IMR-90 (cell line): ENCODE results near the gene ASTN2. TPM values are rescaled to one million over a fixed set of nuclear protein-coding genes. Genes with fewer than 3 reads are reported as not detected.

ENCODE experiments used
- ATAC-seq: fragments of 200-7000 bp; cut with Tn5 transposase; 2 replicates; pipeline ENCODE4 v1.9.1; 2020; ENCODE audit warnings: low read depth, mild to moderate bottlenecking, moderate library complexity
- BruUV-seq: library from RNA; stranded (reverse); fragments of 400-500 nt; replicated peaks from 2 replicates; lab custom pipeline; 2021; lab: Mats Ljungman, UMichigan
- CTCF ChIA-PET: fragments of 300-600 bp; formaldehyde crosslinking; extraction: SDS; loops from one replicate; lab custom pipeline; 2021; ENCODE audit warnings: antibody characterized with exemption; lab: Yijun Ruan, JAX
- POLR2A ChIA-PET: fragments of 300-600 bp; sonication (Branson Sonifier 250); formaldehyde crosslinking; loops from one replicate; lab custom pipeline; 2022; ENCODE audit warnings: antibody characterized with exemption; ENCODE audit not compliant: unreplicated experiment; lab: Charles Lee
- DNase-seq: peaks from one replicate; pipeline ENCODE4 v3.0.0; 2013
- H2AFZ ChIP-seq: replicated peaks from 2 replicates; pipeline ENCODE3; 2013; ENCODE audit warnings: low read length, mild to moderate bottlenecking; ENCODE audit not compliant: poor library complexity
- H2AK5ac ChIP-seq: 2 replicates; pipeline ENCODE4 v1.6.1; 2013; ENCODE audit warnings: low read depth, low read length, inconsistent platforms
- H2AK9ac ChIP-seq: replicated peaks from 2 replicates; pipeline ENCODE3; 2013; ENCODE audit warnings: mild to moderate bottlenecking, low read depth, low read length, moderate library complexity; ENCODE audit not compliant: poor library complexity
- H2BK120ac ChIP-seq: 2 replicates; pipeline ENCODE4 v1.6.1; 2013; ENCODE audit warnings: low read depth, low read length, inconsistent platforms
- H2BK15ac ChIP-seq: 3 replicates; pipeline ENCODE4 v1.6.1; 2013; ENCODE audit warnings: low read depth, low read length, inconsistent platforms
- H2BK20ac ChIP-seq: 2 replicates; pipeline ENCODE4 v1.6.1; 2013; ENCODE audit warnings: low read depth, mild to moderate bottlenecking, inconsistent platforms, low read length, moderate library complexity
- H2BK5ac ChIP-seq: 2 replicates; pipeline ENCODE4 v1.6.1; 2013; ENCODE audit warnings: mild to moderate bottlenecking, low read depth, low read length, inconsistent platforms; ENCODE audit not compliant: poor library complexity, severe bottlenecking
- H3K14ac ChIP-seq: replicated peaks from 2 replicates; pipeline ENCODE4 v1.6.1; 2013; ENCODE audit warnings: low read depth, low read length, inconsistent platforms
- H3K18ac ChIP-seq: 2 replicates; pipeline ENCODE4 v1.6.1; 2013; ENCODE audit warnings: low read depth, low read length, control low read depth
- H3K23ac ChIP-seq: 2 replicates; pipeline ENCODE4 v1.6.1; 2013; ENCODE audit warnings: low read depth, low read length, inconsistent platforms
- H3K27ac ChIP-seq: 2 replicates; pipeline ENCODE4 v1.5.1; 2013; ENCODE audit warnings: mild to moderate bottlenecking, control low read depth, low read length; ENCODE audit not compliant: insufficient read depth
- H3K27me3 ChIP-seq: 2 replicates; pipeline ENCODE4 v1.6.1; 2013; ENCODE audit warnings: low read length; ENCODE audit not compliant: control insufficient read depth, insufficient read depth
- H3K36me3 ChIP-seq: 2 replicates; pipeline ENCODE4 v1.6.1; 2013; ENCODE audit warnings: low read length, mixed read lengths; ENCODE audit not compliant: control insufficient read depth, insufficient read depth
- H3K4ac ChIP-seq: 2 replicates; pipeline ENCODE4 v1.6.1; 2013; ENCODE audit warnings: low read depth, low read length, inconsistent platforms
- H3K4me1 ChIP-seq: 2 replicates; pipeline ENCODE4 v1.6.1; 2013; ENCODE audit warnings: low read length, mixed read lengths; ENCODE audit not compliant: control insufficient read depth, insufficient read depth
- H3K4me2 ChIP-seq: 2 replicates; pipeline ENCODE4 v1.6.1; 2013; ENCODE audit warnings: low read depth, mild to moderate bottlenecking, control low read depth, low read length, moderate library complexity
- H3K4me3 ChIP-seq: 2 replicates; pipeline ENCODE4 v1.5.1; 2013; ENCODE audit warnings: low read depth, mild to moderate bottlenecking, control low read depth, low read length, moderate library complexity; ENCODE audit not compliant: insufficient read depth
- H3K56ac ChIP-seq: 2 replicates; pipeline ENCODE4 v1.6.1; 2013; ENCODE audit warnings: low read length, inconsistent platforms; ENCODE audit not compliant: insufficient read depth; ENCODE audit errors: extremely low read depth
- H3K79me1 ChIP-seq, 2 experiments: 2 replicates each; pipeline ENCODE4 v1.6.1; 2013; ENCODE audit warnings: low read length in 2 of 2, inconsistent platforms in 1 of 2, low read depth in 1 of 2
- H3K9ac ChIP-seq: 2 replicates; pipeline ENCODE4 v1.6.1; 2013; ENCODE audit warnings: low read depth, low read length, control low read depth
- H3K9me1 ChIP-seq: 2 replicates; pipeline ENCODE4 v1.6.1; 2013; ENCODE audit warnings: low read length, inconsistent platforms; ENCODE audit not compliant: insufficient read depth
- H3K9me3 ChIP-seq: 2 replicates; pipeline ENCODE4 v1.6.1; 2013; ENCODE audit warnings: low read length; ENCODE audit not compliant: control insufficient read depth, insufficient read depth
- H4K20me1 ChIP-seq: 2 replicates; pipeline ENCODE4 v1.6.1; 2013; ENCODE audit warnings: low read length, inconsistent platforms; ENCODE audit not compliant: insufficient read depth
- H4K5ac ChIP-seq: 2 replicates; pipeline ENCODE4 v1.6.1; 2013; ENCODE audit warnings: mild to moderate bottlenecking, low read depth, low read length, control low read depth
- H4K8ac ChIP-seq, 2 experiments: 2 replicates each; pipeline ENCODE4 v1.6.1; 2013; ENCODE audit warnings: low read depth in 2 of 2, low read length in 2 of 2, control low read depth in 1 of 2, inconsistent platforms in 1 of 2
- H4K91ac ChIP-seq: 2 replicates; pipeline ENCODE4 v1.6.1; 2013; ENCODE audit warnings: low read depth, low read length, inconsistent platforms; ENCODE audit not compliant: insufficient read depth
- CEBPB ChIP-seq: IDR thresholded peaks from 2 replicates; pipeline ENCODE4 v1.6.1; 2012; ENCODE audit warnings: low read depth, low read length, improper control_type of control experiment
- CHD1 ChIP-seq: IDR thresholded peaks from 2 replicates; pipeline ENCODE4 v1.6.1; 2012; ENCODE audit warnings: low read depth, low read length, improper control_type of control experiment
- CTCF ChIP-seq: conservative IDR thresholded peaks from 2 replicates; pipeline ENCODE4 v1.5.1; 2012; ENCODE audit warnings: mild to moderate bottlenecking, low read depth, low read length, improper control_type of control experiment
- ELK1 ChIP-seq: fragments of 150-350 bp; IDR thresholded peaks from 2 replicates; pipeline ENCODE4 v1.6.1; 2016; ENCODE audit warnings: low read depth, mild to moderate bottlenecking, low read length, moderate library complexity, borderline replicate concordance
- MAZ ChIP-seq: IDR thresholded peaks from 2 replicates; pipeline ENCODE4 v1.6.1; 2012; ENCODE audit warnings: low read depth, mild to moderate bottlenecking, low read length, improper control_type of control experiment, moderate library complexity, borderline replicate concordance
- MXI1 ChIP-seq: IDR thresholded peaks from 2 replicates; pipeline ENCODE4 v1.6.1; 2012; ENCODE audit warnings: low read depth, mild to moderate bottlenecking, low read length, moderate library complexity, borderline replicate concordance
- NFE2L2 ChIP-seq: fragments of 150-350 bp; IDR thresholded peaks from 2 replicates; pipeline ENCODE4 v1.6.1; 2016; ENCODE audit warnings: low read depth, mild to moderate bottlenecking, low read length
- POLR2A ChIP-seq: IDR thresholded peaks from 2 replicates; pipeline ENCODE4 v1.6.1; 2012; ENCODE audit warnings: mild to moderate bottlenecking, low read depth, low read length
- RAD21 ChIP-seq: IDR thresholded peaks from 2 replicates; pipeline ENCODE4 v1.6.1; 2012; ENCODE audit warnings: low read length, improper control_type of control experiment
- RCOR1 ChIP-seq: IDR thresholded peaks from 2 replicates; pipeline ENCODE4 v1.6.1; 2012; ENCODE audit warnings: mild to moderate bottlenecking, low read length, improper control_type of control experiment; ENCODE audit not compliant: insufficient replicate concordance
- RFX5 ChIP-seq: IDR thresholded peaks from 2 replicates; pipeline ENCODE4 v1.8.0; 2012; ENCODE audit warnings: low read depth, mild to moderate bottlenecking, low read length, moderate library complexity
- SMC3 ChIP-seq: fragments of 150-350 bp; IDR thresholded peaks from 2 replicates; pipeline ENCODE4 v1.6.1; 2016; ENCODE audit warnings: low read depth, mild to moderate bottlenecking, antibody characterized with exemption, low read length, moderate library complexity
- USF2 ChIP-seq: fragments of 150-350 bp; IDR thresholded peaks from 2 replicates; pipeline ENCODE4 v1.6.1; 2017; ENCODE audit warnings: mild to moderate bottlenecking, antibody characterized with exemption, low read length, low read depth
- WGBS, 2 experiments: methylation state at CpG; one replicate each; pipeline versions ENCODE4 v1.1.5 to v1.1.7; 2013; ENCODE audit warnings: missing lambda C conversion rate in 2 of 2; ENCODE audit not compliant: insufficient read length in 1 of 2; ENCODE audit errors: extremely low coverage in 2 of 2; 5-methylcytosine and 5-hydroxymethylcytosine counted together
- dilution Hi-C: fragments of 300-500 bp; cut with HindIII; formaldehyde crosslinking; loops from one replicate; pipeline ENCODE4 v1.14.3; 2018; ENCODE audit warnings: low sequenced_read_pairs; ENCODE audit not compliant: unreplicated experiment
- in situ Hi-C: fragments of 300-500 bp; cut with MboI; formaldehyde crosslinking; loops from 3 replicates; pipeline ENCODE4 v1.14.3; 2019; ENCODE audit warnings: low sequenced_read_pairs, inconsistent platforms, mixed read lengths
- intact Hi-C: fragments of 100-400 bp; cut with micrococcal nuclease; formaldehyde crosslinking; loops from 2 replicates; pipeline ENCODE4 v1.10.0; 2022
- polyA plus RNA-seq, 3 experiments: library from polyadenylated mRNA; depleted of rRNA; stranded (reverse); fragments of >200 nt; gene quantifications; 2 replicates each; pipeline ENCODE4 v1.2.3, GENCODE V29; 2012; ENCODE audit warnings: low replicate concordance in 1 of 3
- total RNA-seq: library from RNA; depleted of rRNA; stranded (reverse); fragments of >200 nt; gene quantifications from 2 replicates; pipeline ENCODE4 v1.2.3, GENCODE V29; 2012

The ASTN2 gene
- total and polyA plus RNA-seq, 2 of the 4 experiments (the other 2 are of a cell fraction) = 3.8 to 6.8 TPM

GRCh38 chr9:116979456-116979855 lies 435.4 kb downstream of the ASTN2 start:
- no peak overlapping the region for H2BK15ac ChIP-seq
- H3K27me3 ChIP-seq = no peaks in the 10 kb centered on the region
- H3K9ac ChIP-seq = no peak overlapping the region
- H3K79me1 ChIP-seq = no peaks in the 10 kb centered on the region
- H3K14ac ChIP-seq = no peak overlapping the region
- no peak overlapping the region for H4K91ac ChIP-seq
- POLR2A ChIA-PET = no interaction called here
- H2BK5ac ChIP-seq = no peak overlapping the region
- no peak overlapping the region for H2AFZ ChIP-seq
- H3K4me3 ChIP-seq = no peak overlapping the region
- H2BK20ac ChIP-seq = no peak overlapping the region
- DNase-seq (no peak), ATAC-seq (no peak)
- no peak overlapping the region for H3K18ac ChIP-seq
- no peak overlapping the region for H4K5ac ChIP-seq
- H4K8ac ChIP-seq = no peak overlapping the region
- no TSS peak for BruUV-seq
- H3K36me3 ChIP-seq = no peaks in the 10 kb centered on the region
- no peak overlapping the region for H2AK5ac ChIP-seq
- H3K23ac ChIP-seq = no peak overlapping the region
- intact Hi-C loops = no loop called here
- no peaks in the 10 kb centered on the region for H3K9me3 ChIP-seq
- H3K56ac ChIP-seq = no peak overlapping the region
- no peak overlapping the region for H2AK9ac ChIP-seq
- H3K9me1 ChIP-seq = no peaks in the 10 kb centered on the region
- no peak overlapping the region for H3K4me2 ChIP-seq
- dilution Hi-C loops = no loop called here
- no peak overlapping the region for H2BK120ac ChIP-seq
- no peaks in the 10 kb centered on the region for H4K20me1 ChIP-seq
- H3K27ac ChIP-seq = no peak overlapping the region
- CTCF ChIA-PET = no interaction called here
- H3K4ac ChIP-seq = no peak overlapping the region
- in situ Hi-C loops = no loop called here
- WGBS, 2 experiments = no CpG with 5 or more reads among the region's 2 CpGs
- H3K4me1 ChIP-seq = no peaks in the 10 kb centered on the region
- no peak for TF ChIP-seq RAD21
- TF ChIP-seq POLR2A = no peak
- TF ChIP-seq ELK1 = no peak
- no peak for TF ChIP-seq MXI1
- no peak for TF ChIP-seq MAZ
- no peak for TF ChIP-seq RCOR1
- no peak for TF ChIP-seq CTCF
- TF ChIP-seq NFE2L2 = no peak
- no peak for TF ChIP-seq CEBPB
- no peak for TF ChIP-seq RFX5
- no peak for TF ChIP-seq SMC3
- no peak for TF ChIP-seq USF2
- no peak for TF ChIP-seq CHD1
